HL-60/S4 treated with phorbol 12-myristate 13-acetate at 8.2 ng/mL for 4 days and 3 days (cell line): ENCODE data around the gene IQUB.
"Not testable (repeated sequence)": the region's sequence is repeated elsewhere in the genome, so short reads cannot be mapped to it uniquely, and the experiment has no call there.

Experiments used
- in situ Hi-C: fragments of 300-500 bp; cut with MboI; formaldehyde crosslinking; loops from 2 replicates; pipeline ENCODE4 v1.15.0; 2022; ENCODE audit warnings: low sequenced_read_pairs

IQUB gene

GRCh38 chr7:123424463-123424862 is 109.9 kb downstream of the IQUB start:
- in situ Hi-C loops = no loop called here

- in situ Hi-C loops = no loop called here
Observed at GRCh38 chr7:123423622-123424021, 110.8 kb downstream of the IQUB start.

GRCh38 chr7:123417580-123417979 is 116.8 kb downstream of the IQUB start:
- in situ Hi-C loops = no loop called here

GRCh38 chr7:123415625-123416024 is 118.8 kb downstream of the IQUB start:
- in situ Hi-C loops = no loop called here

GRCh38 chr7:123410273-123410904 is 124.0 kb downstream of the IQUB start:
- in situ Hi-C loops = no loop called here

- in situ Hi-C loops = not testable (repeated sequence)
Observed at GRCh38 chr7:123407951-123408350, 126.4 kb downstream of the IQUB start.
